Thyroid gland (tissue), 4 donors: ENCODE measurements around the gene ULK4. TPM values are rescaled to one million over a fixed set of nuclear protein-coding genes. Genes with fewer than 3 reads are reported as not detected.
"Not testable (repeated sequence)": the region's sequence is repeated elsewhere in the genome, so short reads cannot be mapped to it uniquely, and the experiment has no call there.

Experiments
- DNase-seq, 2 donors: peaks; one replicate each; pipeline ENCODE4 v3.0.0-alpha.2; 2019
- H3K27ac ChIP-seq, 3 donors: fragments of 200-600 bp; sonication (generic); 1 replicate in 2 of 3; 2 replicates in 1 of 3; pipeline ENCODE4 v1.5.1; 2016 to 2019; ENCODE audit warnings: mild to moderate bottlenecking in 1 of 3, moderate library complexity in 1 of 3
- H3K27me3 ChIP-seq: fragments of 200-600 bp; sonication (generic); one replicate; pipeline ENCODE4 v1.5.1; 2019
- H3K36me3 ChIP-seq, 2 donors: fragments of 200-600 bp; sonication (generic); one replicate each; pipeline ENCODE4 v1.5.1; 2016 to 2019
- H3K4me1 ChIP-seq, 2 donors: fragments of 200-600 bp; sonication (generic); one replicate each; pipeline ENCODE4 v1.5.1; 2017 to 2019
- H3K4me3 ChIP-seq, 3 donors: fragments of 200-600 bp; sonication (generic); replicated peaks in 1 of 3; 1 replicate in 2 of 3; 2 replicates in 1 of 3; pipeline ENCODE4 v1.5.1; 2016; ENCODE audit warnings: mild to moderate bottlenecking in 1 of 3
- H3K9me3 ChIP-seq: fragments of 200-600 bp; sonication (generic); one replicate; pipeline ENCODE4 v1.5.1; 2017
- POLR2A ChIP-seq, 2 donors: fragments of 450-650 bp; IDR thresholded peaks; one replicate each; pipeline ENCODE4 v1.6.1; 2017; ENCODE audit warnings: antibody characterized with exemption in 2 of 2, mild to moderate bottlenecking in 2 of 2, moderate library complexity in 1 of 2
- WGBS, 2 donors: methylation state at CpG; one replicate each; pipeline ENCODE4 v1.1.5; 2017; 5-methylcytosine and 5-hydroxymethylcytosine counted together
- intact Hi-C: fragments of 100-400 bp; cut with DNase I; formaldehyde crosslinking; loops from one replicate; pipeline ENCODE4 v1.15.1; 2023
- total RNA-seq, 4 donors: library from RNA; depleted of rRNA; stranded (reverse); fragments of >200 nt; gene quantifications; one replicate each; pipeline ENCODE4 v1.2.3, GENCODE V29; 2016
- TF ChIP-seq, protein P1 (sequence below), 6 experiments: fragments of 200-600 bp in 3 of 6; fragments of 450-650 bp in 3 of 6; sonication (generic) in 3 of 6; IDR thresholded peaks; one replicate each; pipeline ENCODE4 v1.5.1; 2016 to 2019; ENCODE audit warnings: antibody characterized with exemption in 6 of 6, mild to moderate bottlenecking in 2 of 6, inconsistent platforms in 1 of 6, moderate library complexity in 1 of 6

Gene ULK4
- total RNA-seq, 4 donors from 2014 or later, result 18.7 to 58.2 (median 43.3) TPM

DNA sequence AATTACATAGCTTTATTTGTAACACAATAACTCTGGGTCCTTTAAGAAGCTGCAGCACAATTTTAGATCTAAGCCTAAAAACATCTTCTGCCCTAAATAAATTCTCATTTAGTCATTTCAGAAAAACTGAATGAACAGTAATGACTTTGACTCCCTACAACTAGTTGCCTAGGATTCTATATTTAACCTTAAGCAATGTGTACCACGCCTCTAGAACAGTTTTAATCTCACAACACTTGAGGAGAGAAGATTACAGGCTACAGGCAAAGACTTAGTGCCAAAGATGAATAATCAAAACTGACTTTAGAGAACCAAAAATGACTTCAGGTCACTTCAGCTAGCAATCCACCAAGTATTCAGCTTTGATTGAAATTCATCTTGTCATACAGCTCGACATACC, 192.8 kb downstream of the ULK4 start:
- Histone ChIP-seq H3K4me1 (no peaks in the 10 kb centered on the region), H3K27me3 (no peaks in the 10 kb centered on the region), H3K27ac (no peak overlapping the region), H3K36me3 (no peaks in the 10 kb centered on the region), H3K4me3 (no peak overlapping the region), H3K9me3 (no peaks in the 10 kb centered on the region)
- intact Hi-C loops, result no loop called here
- WGBS, 2 donors, result 90 to 93% methylated on average over 2 of the region's 2 CpGs
- TF ChIP-seq POLR2A (IDR thresholded peaks at IDR 0.05), result no peak
- TF ChIP-seq, protein P1, sequence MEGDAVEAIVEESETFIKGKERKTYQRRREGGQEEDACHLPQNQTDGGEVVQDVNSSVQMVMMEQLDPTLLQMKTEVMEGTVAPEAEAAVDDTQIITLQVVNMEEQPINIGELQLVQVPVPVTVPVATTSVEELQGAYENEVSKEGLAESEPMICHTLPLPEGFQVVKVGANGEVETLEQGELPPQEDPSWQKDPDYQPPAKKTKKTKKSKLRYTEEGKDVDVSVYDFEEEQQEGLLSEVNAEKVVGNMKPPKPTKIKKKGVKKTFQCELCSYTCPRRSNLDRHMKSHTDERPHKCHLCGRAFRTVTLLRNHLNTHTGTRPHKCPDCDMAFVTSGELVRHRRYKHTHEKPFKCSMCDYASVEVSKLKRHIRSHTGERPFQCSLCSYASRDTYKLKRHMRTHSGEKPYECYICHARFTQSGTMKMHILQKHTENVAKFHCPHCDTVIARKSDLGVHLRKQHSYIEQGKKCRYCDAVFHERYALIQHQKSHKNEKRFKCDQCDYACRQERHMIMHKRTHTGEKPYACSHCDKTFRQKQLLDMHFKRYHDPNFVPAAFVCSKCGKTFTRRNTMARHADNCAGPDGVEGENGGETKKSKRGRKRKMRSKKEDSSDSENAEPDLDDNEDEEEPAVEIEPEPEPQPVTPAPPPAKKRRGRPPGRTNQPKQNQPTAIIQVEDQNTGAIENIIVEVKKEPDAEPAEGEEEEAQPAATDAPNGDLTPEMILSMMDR (IDR thresholded peaks at IDR 0.05), result no peak
- DNase-seq, result no peak

DNA sequence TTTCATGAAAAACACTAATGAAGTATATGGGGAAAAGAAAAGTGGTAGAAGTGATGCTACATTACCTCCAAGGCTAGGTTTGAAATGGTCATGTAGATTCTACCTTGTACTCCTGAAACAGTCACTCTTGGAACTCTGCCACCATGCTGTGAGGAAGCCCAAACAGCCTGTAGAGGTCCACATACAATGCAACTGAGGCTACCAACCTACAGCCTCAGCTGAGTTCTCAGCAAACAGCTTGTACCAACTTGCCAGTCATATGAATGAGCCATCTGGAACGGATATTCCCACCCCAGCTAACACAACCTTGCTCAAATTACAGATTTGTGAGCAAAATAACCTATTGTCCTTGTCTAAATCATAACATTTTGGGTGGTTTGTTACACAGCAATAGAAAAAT, 193.5 kb downstream of the ULK4 start:
- Histone ChIP-seq H3K4me1 (no peaks in the 10 kb centered on the region), H3K9me3 (no peaks in the 10 kb centered on the region), H3K4me3 (no peak overlapping the region), H3K27me3 (no peaks in the 10 kb centered on the region), H3K36me3 (no peaks in the 10 kb centered on the region), H3K27ac (no peak overlapping the region)
- intact Hi-C loops, result no loop called here
- TF ChIP-seq, protein P1 (IDR thresholded peaks at IDR 0.05), result no peak
- TF ChIP-seq POLR2A (IDR thresholded peaks at IDR 0.05), result no peak
- no peak for DNase-seq
- 94 to 95% methylated on average over 1 of the region's 1 CpG for WGBS, 2 donors

DNA sequence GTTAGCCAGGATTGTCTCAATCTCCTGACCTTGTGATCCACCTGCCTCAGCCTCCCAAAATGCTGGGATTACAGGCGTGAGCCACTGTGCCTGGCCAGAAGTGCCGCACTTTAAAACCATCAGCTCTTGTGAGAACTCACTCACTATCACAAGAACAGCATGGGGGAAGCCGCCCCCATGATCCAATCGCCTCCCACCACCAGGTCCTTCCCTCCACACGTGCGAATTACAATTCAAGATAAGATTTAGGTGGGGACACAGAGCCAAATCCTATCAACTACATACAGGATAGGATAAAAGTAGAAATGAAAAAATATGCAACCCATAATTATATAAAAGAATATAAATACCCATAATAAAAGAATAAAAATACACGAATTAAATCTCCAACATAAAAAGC, 199.0 kb downstream of the ULK4 start:
- H3K4me1 ChIP-seq, intact Hi-C loops: not testable (repeated sequence)

DNA sequence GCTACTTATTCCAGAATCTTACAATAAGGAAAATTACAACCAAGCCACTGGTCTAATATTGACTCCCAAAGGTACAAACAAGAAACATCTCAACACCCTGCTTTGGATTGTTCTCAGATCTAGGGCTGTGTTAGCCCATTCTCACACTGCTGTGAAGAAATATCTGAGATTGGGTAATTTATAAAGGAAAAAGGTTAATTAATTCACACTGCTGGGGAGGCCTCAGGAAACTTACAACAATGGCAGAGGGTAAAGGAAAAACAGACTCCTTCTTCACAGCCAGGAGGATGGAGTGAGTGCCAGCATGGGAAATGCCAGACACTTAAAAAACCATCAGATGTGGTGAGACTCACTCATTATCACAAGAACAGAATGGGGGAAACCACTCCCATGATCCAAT, 208.3 kb downstream of the ULK4 start:
- intact Hi-C loops, result no loop called here
- Histone ChIP-seq H3K27ac (no peak overlapping the region), H3K27me3 (no peaks in the 10 kb centered on the region), H3K4me3 (no peak overlapping the region), H3K36me3 (no peaks in the 10 kb centered on the region), H3K4me1 (no peaks in the 10 kb centered on the region), H3K9me3 (no peaks in the 10 kb centered on the region)
- DNase-seq, result no peak
- TF ChIP-seq, protein P1 (IDR thresholded peaks at IDR 0.05), result no peak
- TF ChIP-seq POLR2A (IDR thresholded peaks at IDR 0.05), result no peak

More for the DNA sequence above, 199.0 kb downstream of the ULK4 start:
- H3K27ac ChIP-seq, DNase-seq, H3K9me3 ChIP-seq, H3K27me3 ChIP-seq, H3K36me3 ChIP-seq, H3K4me3 ChIP-seq: not testable (repeated sequence)
- 88 to 93% methylated on average over 7 of the region's 7 CpGs for WGBS, 2 donors

DNA sequence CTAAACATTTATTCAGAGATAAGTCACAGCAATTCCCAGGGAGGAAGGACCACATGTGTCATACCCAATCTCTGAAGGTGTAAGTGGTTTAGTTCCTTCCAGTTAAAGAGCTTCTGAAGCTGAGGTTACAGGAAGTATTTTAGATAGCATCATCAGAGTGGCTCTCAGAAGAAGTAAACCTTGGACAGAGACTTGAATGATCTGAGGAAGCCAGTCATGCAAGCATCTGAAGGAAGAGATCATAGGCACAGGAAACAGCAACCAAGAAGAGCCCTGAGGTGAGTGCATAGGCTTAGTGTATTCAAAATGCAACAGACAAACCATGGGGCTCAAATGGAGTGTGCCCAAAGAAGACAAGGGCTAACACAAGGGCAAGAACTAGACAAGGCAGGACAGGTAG, 210.3 kb downstream of the ULK4 start:
- no peaks in the 10 kb centered on the region for H3K4me1 ChIP-seq
- H3K4me3 ChIP-seq, result no peak overlapping the region

More for the DNA sequence above, 210.3 kb downstream of the ULK4 start:
- intact Hi-C loops, result no loop called here
- no peak overlapping the region for H3K27ac ChIP-seq
- no peaks in the 10 kb centered on the region for H3K9me3 ChIP-seq
- H3K36me3 ChIP-seq, result no peaks in the 10 kb centered on the region
- no peaks in the 10 kb centered on the region for H3K27me3 ChIP-seq
- TF ChIP-seq, protein P1 (IDR thresholded peaks at IDR 0.05), result no peak
- no peak for TF ChIP-seq POLR2A (IDR thresholded peaks at IDR 0.05)
- DNase-seq, result no peak
